GM10847 (cell line): ENCODE measurements around the gene FRY.

ENCODE experiments used
- POLR2A ChIP-seq: IDR thresholded peaks from 2 replicates; pipeline ENCODE4 v1.6.1; 2011; ENCODE audit not compliant: insufficient read length; ENCODE audit errors: extremely low read depth

Gene FRY

GRCh38 chr13:32093006-32093405 is 61.4 kb downstream of the FRY start:
- no peak for TF ChIP-seq POLR2A

GRCh38 chr13:32098272-32098671 is 66.7 kb downstream of the FRY start:
- TF ChIP-seq POLR2A, result no peak

- TF ChIP-seq POLR2A, result no peak
Observed at GRCh38 chr13:32105653-32106313, 74.2 kb downstream of the FRY start.

- no peak for TF ChIP-seq POLR2A
Observed at GRCh38 chr13:32107474-32107873, 75.9 kb downstream of the FRY start.

GRCh38 chr13:32107973-32108372 is 76.4 kb downstream of the FRY start:
- TF ChIP-seq POLR2A, result no peak

- no peak for TF ChIP-seq POLR2A
Observed at GRCh38 chr13:32113532-32113931, 82.0 kb downstream of the FRY start.

- no peak for TF ChIP-seq POLR2A
Observed at GRCh38 chr13:32114284-32114950, 82.8 kb downstream of the FRY start.

- TF ChIP-seq POLR2A, result no peak
Observed at GRCh38 chr13:32115066-32115465, 83.5 kb downstream of the FRY start.

- TF ChIP-seq POLR2A, result no peak
Observed at GRCh38 chr13:32116210-32116609, 84.6 kb downstream of the FRY start.

GRCh38 chr13:32117001-32117400 is 85.4 kb downstream of the FRY start:
- TF ChIP-seq POLR2A, result no peak

- no peak for TF ChIP-seq POLR2A
Observed at GRCh38 chr13:32117701-32118100, 86.1 kb downstream of the FRY start.

GRCh38 chr13:32121316-32121715 is 89.7 kb downstream of the FRY start:
- TF ChIP-seq POLR2A, result no peak

- TF ChIP-seq POLR2A, result no peak
Observed at GRCh38 chr13:32124743-32125142, 93.2 kb downstream of the FRY start.

- TF ChIP-seq POLR2A, result no peak
Observed at GRCh38 chr13:32125221-32125689, 93.7 kb downstream of the FRY start.

- TF ChIP-seq POLR2A, result no peak
Observed at GRCh38 chr13:32125751-32126150, 94.2 kb downstream of the FRY start.

GRCh38 chr13:32126278-32126677 is 94.7 kb downstream of the FRY start:
- TF ChIP-seq POLR2A, result no peak

GRCh38 chr13:32126756-32127155 is 95.2 kb downstream of the FRY start:
- TF ChIP-seq POLR2A, result no peak
